Activated T-cell treated with anti-CD3 and anti-CD28 coated beads for 4 hours (primary cell): ENCODE measurements around the gene SKA3.

ENCODE experiments used
- DNase-seq: peaks from one replicate; pipeline ENCODE4 v3.0.0-alpha.2; 2020

The SKA3 gene

GRCh38 chr13:21111546-21111945, 64.8 kb downstream of the SKA3 start:
- DNase-seq, result no peak

- DNase-seq, result no peak
Measured at GRCh38 chr13:21109168-21109567, 67.2 kb downstream of the SKA3 start.

GRCh38 chr13:21106089-21106488, 70.3 kb downstream of the SKA3 start:
- DNase-seq, result no peak

- DNase-seq, result no peak
Measured at GRCh38 chr13:21104199-21105019, 71.9 kb downstream of the SKA3 start.
